Calu3 (cell line): Measurements from ENCODE around the gene COASY. TPM values are rescaled to one million over a fixed set of nuclear protein-coding genes. Genes with fewer than 3 reads are reported as not detected.
"Not testable (repeated sequence)": the region's sequence is repeated elsewhere in the genome, so short reads cannot be mapped to it uniquely, and the experiment has no call there.

Source experiments
- BruUV-seq: library from RNA; stranded (reverse); fragments of 400-500 nt; replicated peaks from 2 replicates; lab custom pipeline; 2021; lab: Mats Ljungman, UMichigan
- CTCF ChIA-PET: fragments of 300-600 bp; sonication (Branson Sonifier 250); formaldehyde crosslinking; loops from one replicate; lab custom pipeline; 2022; ENCODE audit warnings: antibody characterized with exemption; lab: Charles Lee
- DNase-seq: peaks from one replicate; pipeline ENCODE4 v3.0.0; 2022
- H3K27ac Mint-ChIP-seq: one replicate; pipeline ENCODE4 v1.8.0; 2022; ENCODE audit warnings: mixed read lengths; ENCODE audit not compliant: unreplicated experiment
- H3K27me3 Mint-ChIP-seq: one replicate; pipeline ENCODE4 v1.8.0; 2022; ENCODE audit warnings: mixed read lengths; ENCODE audit not compliant: unreplicated experiment
- H3K36me3 Mint-ChIP-seq: one replicate; pipeline ENCODE4 v1.8.0; 2022; ENCODE audit warnings: mild to moderate bottlenecking, moderate library complexity, mixed read lengths; ENCODE audit not compliant: insufficient read depth, unreplicated experiment
- H3K4me1 Mint-ChIP-seq: one replicate; pipeline ENCODE4 v1.8.0; 2022; ENCODE audit warnings: mild to moderate bottlenecking, low read depth, mixed read lengths; ENCODE audit not compliant: unreplicated experiment
- H3K4me3 Mint-ChIP-seq: one replicate; pipeline ENCODE4 v1.8.0; 2022; ENCODE audit warnings: mild to moderate bottlenecking, low read depth, moderate library complexity, mixed read lengths; ENCODE audit not compliant: unreplicated experiment
- H3K9me3 Mint-ChIP-seq: one replicate; pipeline ENCODE4 v1.8.0; 2022; ENCODE audit warnings: low read depth, mixed read lengths; ENCODE audit not compliant: unreplicated experiment
- CTCF ChIP-seq: fragments of 200-600 bp; IDR thresholded peaks from one replicate; pipeline ENCODE4 v1.8.0; 2022; ENCODE audit warnings: antibody characterized with exemption; ENCODE audit not compliant: unreplicated experiment
- intact Hi-C: fragments of 100-400 bp; cut with micrococcal nuclease; formaldehyde crosslinking; loops from one replicate; pipeline ENCODE4 v1.10.0; 2022; ENCODE audit not compliant: unreplicated experiment
- total RNA-seq: library from RNA; stranded (reverse); gene quantifications from 2 replicates; pipeline ENCODE4 v1.2.3, GENCODE V29; 2022

The COASY gene
- total RNA-seq, 1 experiment from 2014 or later = 163 TPM

- no peaks in the 10 kb centered on the region for H3K9me3 Mint-ChIP-seq
- peak overlapping the region; percentile 56 for H3K4me3 Mint-ChIP-seq
- peaks cover 61% of the 10 kb centered on the region for H3K36me3 Mint-ChIP-seq
- no peak for DNase-seq
- peak overlapping the region; percentile 76 for H3K27ac Mint-ChIP-seq
- CTCF ChIA-PET = interaction anchor here (0.5 kb wide), 1 partner anchor 283 kb away, joined by 4 read pairs; no protein-coding TSS in a partner anchor
- BruUV-seq = no TSS peak
- no peak for TF ChIP-seq CTCF
- no peaks in the 10 kb centered on the region for H3K27me3 Mint-ChIP-seq
- intact Hi-C loops = no loop called here
- peaks cover 21% of the 10 kb centered on the region for H3K4me1 Mint-ChIP-seq
Measured at GRCh38 chr17:42547001-42547461, 14.9 kb upstream of the COASY start.

- Mint-ChIP-seq H3K27me3 (no peaks in the 10 kb centered on the region), H3K4me3 (peak overlapping the region; percentile 56), H3K4me1 (peaks cover 24% of the 10 kb centered on the region), H3K9me3 (no peaks in the 10 kb centered on the region), H3K27ac (no peak overlapping the region), H3K36me3 (peaks cover 57% of the 10 kb centered on the region)
- no peak for DNase-seq
- intact Hi-C loops = no loop called here
- BruUV-seq = no TSS peak
- CTCF ChIA-PET = interaction anchor here (0.9 to 1.8 kb wide), 7 partner anchors 11 to 156 kb away, joined by 3 to 14 read pairs (median 4); partner anchors contain the start of genes NAGLU and PSMC3IP
- TF ChIP-seq CTCF = no peak
Measured at GRCh38 chr17:42547698-42548069, 14.3 kb upstream of the COASY start.

GRCh38 chr17:42548070-42548837 is 13.7 kb upstream of the COASY start:
- Mint-ChIP-seq H3K4me3 (peak overlapping the region; percentile 56), H3K9me3 (no peaks in the 10 kb centered on the region), H3K27ac (no peak overlapping the region), H3K4me1 (peaks cover 30% of the 10 kb centered on the region), H3K27me3 (no peaks in the 10 kb centered on the region), H3K36me3 (peaks cover 59% of the 10 kb centered on the region)
- BruUV-seq = no TSS peak
- intact Hi-C loops = no loop called here
- DNase-seq = peak; percentile 98
- peak; percentile 88 for TF ChIP-seq CTCF
- CTCF ChIA-PET = interaction anchor here (0.5 to 1.8 kb wide), 9 partner anchors 11 to 156 kb away, joined by 3 to 14 read pairs (median 4); partner anchors contain the start of genes NAGLU and PSMC3IP

GRCh38 chr17:42548993-42549755 is 12.8 kb upstream of the COASY start:
- H3K9me3 Mint-ChIP-seq = no peaks in the 10 kb centered on the region
- H3K36me3 Mint-ChIP-seq = peaks cover 63% of the 10 kb centered on the region
- no TSS peak for BruUV-seq
- no peak overlapping the region for H3K27ac Mint-ChIP-seq
- intact Hi-C loops = no loop called here
- CTCF ChIA-PET = interaction anchor here (1.2 to 1.8 kb wide), 5 partner anchors 10 to 29 kb away, joined by 4 to 14 read pairs (median 7); partner anchors contain the start of genes NAGLU and PSMC3IP
- H3K27me3 Mint-ChIP-seq = no peaks in the 10 kb centered on the region
- DNase-seq = no peak
- peak overlapping the region; percentile 56 for H3K4me3 Mint-ChIP-seq
- no peak for TF ChIP-seq CTCF
- peaks cover 35% of the 10 kb centered on the region for H3K4me1 Mint-ChIP-seq

- BruUV-seq, DNase-seq, H3K27me3 Mint-ChIP-seq, CTCF ChIA-PET, H3K9me3 Mint-ChIP-seq, intact Hi-C loops: not testable (repeated sequence)
- peaks cover 26% of the 10 kb centered on the region for H3K4me1 Mint-ChIP-seq
- H3K27ac Mint-ChIP-seq = peak within 1 kb of the TSS; percentile 83
- H3K4me3 Mint-ChIP-seq = peak within 1 kb of the TSS; percentile 92
- H3K36me3 Mint-ChIP-seq = peaks cover 48% of the 10 kb centered on the region
Measured at GRCh38 chr17:42552736-42553135, 9.2 kb upstream of the COASY start, which contains the start of gene HSD17B1. Gene HSD17B1, plus strand, starts transcription at chr17:42552923. Its CDS starts 11 bp downstream, at chr17:42552934.
